Ammon's horn (tissue), 1 donor: Measurements from ENCODE around the gene SH3GL2.

ENCODE experiments used
- DNase-seq: peaks from one replicate; pipeline ENCODE4 v3.0.0-alpha.2; 2016; ENCODE audit warnings: low spot score

SH3GL2 gene

GRCh38 chr9:17660158-17660557 is 81.3 kb downstream of the SH3GL2 start:
- peak; percentile 43 for DNase-seq

- DNase-seq = no peak
Measured at GRCh38 chr9:17665450-17665849, 86.6 kb downstream of the SH3GL2 start.

GRCh38 chr9:17669206-17669605 is 90.3 kb downstream of the SH3GL2 start:
- no peak for DNase-seq

GRCh38 chr9:17682684-17683083 is 103.8 kb downstream of the SH3GL2 start:
- DNase-seq = no peak

- DNase-seq = no peak
Measured at GRCh38 chr9:17688834-17689233, 110.0 kb downstream of the SH3GL2 start.

- no peak for DNase-seq
Measured at GRCh38 chr9:17694336-17694735, 115.5 kb downstream of the SH3GL2 start.

- no peak for DNase-seq
Measured at GRCh38 chr9:17695482-17695881, 116.6 kb downstream of the SH3GL2 start.

- no peak for DNase-seq
Measured at GRCh38 chr9:17699615-17700330, 120.9 kb downstream of the SH3GL2 start.

- DNase-seq = no peak
Measured at GRCh38 chr9:17706347-17706746, 127.5 kb downstream of the SH3GL2 start.

- no peak for DNase-seq
Measured at GRCh38 chr9:17719053-17719452, 140.2 kb downstream of the SH3GL2 start.

- no peak for DNase-seq
Measured at GRCh38 chr9:17721954-17722353, 143.1 kb downstream of the SH3GL2 start.

- DNase-seq = no peak
Measured at GRCh38 chr9:17723656-17724055, 144.8 kb downstream of the SH3GL2 start.

GRCh38 chr9:17725399-17726010 is 146.6 kb downstream of the SH3GL2 start:
- no peak for DNase-seq

GRCh38 chr9:17726298-17726697 is 147.4 kb downstream of the SH3GL2 start:
- DNase-seq = no peak

GRCh38 chr9:17730899-17731298 is 152.0 kb downstream of the SH3GL2 start:
- DNase-seq = no peak

GRCh38 chr9:17731308-17731707 is 152.4 kb downstream of the SH3GL2 start:
- DNase-seq = no peak

- no peak for DNase-seq
Measured at GRCh38 chr9:17734674-17735073, 155.8 kb downstream of the SH3GL2 start.

GRCh38 chr9:17735859-17736258 is 157.0 kb downstream of the SH3GL2 start:
- no peak for DNase-seq

- no peak for DNase-seq
Measured at GRCh38 chr9:17739022-17739421, 160.2 kb downstream of the SH3GL2 start.

- no peak for DNase-seq
Measured at GRCh38 chr9:17739736-17740135, 160.9 kb downstream of the SH3GL2 start.

GRCh38 chr9:17742067-17742466 is 163.2 kb downstream of the SH3GL2 start:
- DNase-seq = no peak

- no peak for DNase-seq
Measured at GRCh38 chr9:17744786-17745185, 165.9 kb downstream of the SH3GL2 start.

GRCh38 chr9:17750269-17750668 is 171.4 kb downstream of the SH3GL2 start:
- DNase-seq = peak; percentile 24

GRCh38 chr9:17751486-17751885 is 172.6 kb downstream of the SH3GL2 start:
- no peak for DNase-seq
